HAP-1 (cell line): ENCODE measurements around the gene MET.

Experiments used
- DNase-seq, 2 experiments: peaks; one replicate each; pipeline ENCODE4 v3.0.0-alpha.2; 2016 to 2020; ENCODE audit warnings: low spot score in 2 of 2
- H3K27me3 ChIP-seq: fragments of 250-450 bp; sonication (Bioruptor Pico); 2 replicates; pipeline ENCODE4 v1.5.1; 2020; ENCODE audit warnings: low read depth, mild to moderate bottlenecking, moderate library complexity
- H3K36me3 ChIP-seq: fragments of 250-450 bp; sonication (Bioruptor Pico); replicated peaks from 2 replicates; pipeline ENCODE4 v1.5.1; 2020; ENCODE audit warnings: mild to moderate bottlenecking
- H3K4me1 ChIP-seq: fragments of 250-450 bp; sonication (Bioruptor Pico); 2 replicates; pipeline ENCODE4 v1.5.1; 2020; ENCODE audit warnings: mild to moderate bottlenecking
- H3K4me3 ChIP-seq: fragments of 250-450 bp; sonication (Bioruptor Pico); 2 replicates; pipeline ENCODE4 v1.5.1; 2020; ENCODE audit warnings: mild to moderate bottlenecking, moderate library complexity
- H3K9me3 ChIP-seq: fragments of 250-450 bp; sonication (Bioruptor Pico); 2 replicates; pipeline ENCODE4 v1.5.1; 2020; ENCODE audit warnings: mild to moderate bottlenecking, moderate library complexity
- in situ Hi-C: fragments of 300-500 bp; cut with MboI; formaldehyde crosslinking; loops from 3 replicates; pipeline ENCODE4 v1.14.3; 2020; ENCODE audit warnings: low sequenced_read_pairs, inconsistent platforms, mixed read lengths

Gene MET

GRCh38 chr7:116842371-116842770 is 170.4 kb downstream of the MET start:
- Histone ChIP-seq H3K4me3 (no peak overlapping the region), H3K36me3 (no peaks in the 10 kb centered on the region), H3K9me3 (no peaks in the 10 kb centered on the region; the same call in 1 of the 2 replicates), H3K4me1 (no peaks in the 10 kb centered on the region), H3K27me3 (peaks cover 6% of the 10 kb centered on the region; the same call in 1 of the 2 replicates)
- DNase-seq, result no peak
- in situ Hi-C loops, result no loop called here

DNA sequence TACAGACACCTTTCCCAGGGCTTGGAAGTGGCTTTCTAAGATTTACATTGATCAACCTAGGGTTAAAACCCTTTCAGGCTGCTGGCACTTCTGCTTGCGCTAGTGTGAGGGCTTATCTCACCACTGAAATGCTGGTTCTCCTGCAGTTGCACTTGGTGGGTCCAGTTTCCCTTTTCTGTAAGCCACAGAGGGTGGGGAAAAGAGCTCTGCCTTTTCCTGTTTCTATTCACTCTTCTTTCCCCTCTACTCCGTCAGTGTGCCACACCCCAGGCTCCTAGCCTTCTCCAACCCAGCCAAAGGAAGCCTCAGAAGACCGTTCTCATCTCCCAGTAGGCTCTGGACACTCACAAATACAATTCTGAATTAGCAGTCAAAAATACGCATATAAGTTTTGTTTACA is 171.4 kb downstream of the MET start:
- Histone ChIP-seq H3K9me3 (no peaks in the 10 kb centered on the region; the same call in 1 of the 2 replicates), H3K27me3 (peaks cover 6% of the 10 kb centered on the region; the same call in 1 of the 2 replicates), H3K36me3 (no peaks in the 10 kb centered on the region), H3K4me1 (no peaks in the 10 kb centered on the region), H3K4me3 (no peak overlapping the region)
- no peak for DNase-seq
- in situ Hi-C loops, result no loop called here
